Measurements from ENCODE around the gene SLC9A3. TPM values are rescaled to one million over a fixed set of nuclear protein-coding genes. Genes with fewer than 3 reads are reported as not detected.

Gene SLC9A3
- total and polyA plus RNA-seq, 7 donors: 0.81 to 1.7 (median 1.2) TPM

GRCh38 chr5:432928-433791, 91.1 kb downstream of the SLC9A3 start:
- DNase-seq: peak in 1 of 2 donors; percentile 41
- Histone ChIP-seq H3K27ac (no peak overlapping the region), H3K4me3 (no peak overlapping the region), H3K36me3 (ENCODE audit: insufficient read depth in 1 of 2, low read depth in 1 of 2) (no peaks in the 10 kb centered on the region), H3K4me1 (no peaks in the 10 kb centered on the region), H3K9me3 (no peaks in the 10 kb centered on the region), H3K27me3 (ENCODE audit: insufficient read depth in 3 of 3, low read length in 2 of 3) (peaks cover 0 to 10% (median 9%) of the 10 kb centered on the region in 3 donors)
- WGBS, 3 donors: 64 to 72% (median 65%) methylated on average over 22 to 23 of the region's 23 CpGs
- intact Hi-C loops (cut with DNase I): no loop called here
- TF ChIP-seq CTCF (IDR thresholded peaks at IDR 0.05): no peak
- peak in 1 of 4 donors; percentile 42 for ATAC-seq

GRCh38 chr5:432201-432927, 91.9 kb downstream of the SLC9A3 start:
- Histone ChIP-seq H3K27me3 (ENCODE audit: insufficient read depth in 3 of 3, low read length in 2 of 3) (peaks cover 0 to 9% (median 8%) of the 10 kb centered on the region in 3 donors), H3K9me3 (no peaks in the 10 kb centered on the region), H3K27ac (no peak overlapping the region), H3K4me3 (no peak overlapping the region), H3K4me1 (no peaks in the 10 kb centered on the region), H3K36me3 (ENCODE audit: insufficient read depth in 1 of 2, low read depth in 1 of 2) (no peaks in the 10 kb centered on the region)
- DNase-seq (no peak), ATAC-seq (no peak)
- intact Hi-C loops (cut with DNase I): no loop called here
- no peak for TF ChIP-seq CTCF (IDR thresholded peaks at IDR 0.05)
- 73 to 76% (median 74%) methylated on average over 17 to 18 of the region's 18 CpGs for WGBS, 3 donors

GRCh38 chr5:431711-432050, 92.6 kb downstream of the SLC9A3 start:
- 90 to 96% (median 95%) methylated on average over 4 of the region's 4 CpGs for WGBS, 3 donors
- Histone ChIP-seq H3K4me3 (no peak overlapping the region), H3K27ac (no peak overlapping the region), H3K9me3 (no peaks in the 10 kb centered on the region), H3K36me3 (ENCODE audit: insufficient read depth in 1 of 2, low read depth in 1 of 2) (no peaks in the 10 kb centered on the region), H3K27me3 (ENCODE audit: insufficient read depth in 3 of 3, low read length in 2 of 3) (peaks cover 0 to 9% (median 6%) of the 10 kb centered on the region in 3 donors), H3K4me1 (no peaks in the 10 kb centered on the region)
- no peak for TF ChIP-seq CTCF (IDR thresholded peaks at IDR 0.05)
- ATAC-seq (no peak), DNase-seq (peak in 1 of 2 donors; percentile 19)
- intact Hi-C loops (cut with DNase I): no loop called here

- Histone ChIP-seq H3K36me3 (ENCODE audit: insufficient read depth in 1 of 2, low read depth in 1 of 2) (no peaks in the 10 kb centered on the region), H3K27ac (no peak overlapping the region), H3K9me3 (no peaks in the 10 kb centered on the region), H3K4me3 (no peak overlapping the region), H3K27me3 (ENCODE audit: insufficient read depth in 3 of 3, low read length in 2 of 3) (peaks cover 0 to 9% (median 6%) of the 10 kb centered on the region in 3 donors), H3K4me1 (no peaks in the 10 kb centered on the region)
- intact Hi-C loops (cut with DNase I): no loop called here
- DNase-seq (peak in 1 of 2 donors; percentile 48), ATAC-seq (peak; percentile 35 to 67 (median 46))
- WGBS, 3 donors: 44 to 55% (median 49%) methylated on average over 17 to 18 of the region's 18 CpGs
- peak; percentile 45 for TF ChIP-seq CTCF (IDR thresholded peaks at IDR 0.05)
These were observed 93.1 kb downstream of the SLC9A3 start for GRCh38 chr5:431001-431710.

Measured in psoas muscle (tissue), 8 donors.